Peyer's patch (tissue), 4 donors: ENCODE data around the gene VSIG10.

ENCODE experiments used
- POLR2A ChIP-seq, 2 donors: fragments of 450-650 bp; IDR thresholded peaks; one replicate each; pipeline ENCODE4 v1.5.1; 2017; ENCODE audit warnings: antibody characterized with exemption in 2 of 2, mild to moderate bottlenecking in 2 of 2, moderate library complexity in 2 of 2
- TF ChIP-seq, protein P1 (sequence below), 6 experiments: fragments of 450-650 bp in 4 of 6; fragments of 200-600 bp in 2 of 6; sonication (generic) in 1 of 6; IDR thresholded peaks; one replicate each; pipeline ENCODE4 v1.5.1; 2017 to 2019; ENCODE audit warnings: antibody characterized with exemption in 6 of 6, mild to moderate bottlenecking in 3 of 6, moderate library complexity in 1 of 6

- TF ChIP-seq, protein P1, sequence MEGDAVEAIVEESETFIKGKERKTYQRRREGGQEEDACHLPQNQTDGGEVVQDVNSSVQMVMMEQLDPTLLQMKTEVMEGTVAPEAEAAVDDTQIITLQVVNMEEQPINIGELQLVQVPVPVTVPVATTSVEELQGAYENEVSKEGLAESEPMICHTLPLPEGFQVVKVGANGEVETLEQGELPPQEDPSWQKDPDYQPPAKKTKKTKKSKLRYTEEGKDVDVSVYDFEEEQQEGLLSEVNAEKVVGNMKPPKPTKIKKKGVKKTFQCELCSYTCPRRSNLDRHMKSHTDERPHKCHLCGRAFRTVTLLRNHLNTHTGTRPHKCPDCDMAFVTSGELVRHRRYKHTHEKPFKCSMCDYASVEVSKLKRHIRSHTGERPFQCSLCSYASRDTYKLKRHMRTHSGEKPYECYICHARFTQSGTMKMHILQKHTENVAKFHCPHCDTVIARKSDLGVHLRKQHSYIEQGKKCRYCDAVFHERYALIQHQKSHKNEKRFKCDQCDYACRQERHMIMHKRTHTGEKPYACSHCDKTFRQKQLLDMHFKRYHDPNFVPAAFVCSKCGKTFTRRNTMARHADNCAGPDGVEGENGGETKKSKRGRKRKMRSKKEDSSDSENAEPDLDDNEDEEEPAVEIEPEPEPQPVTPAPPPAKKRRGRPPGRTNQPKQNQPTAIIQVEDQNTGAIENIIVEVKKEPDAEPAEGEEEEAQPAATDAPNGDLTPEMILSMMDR (IDR thresholded peaks at IDR 0.05), result no peak
- no peak for TF ChIP-seq POLR2A (IDR thresholded peaks at IDR 0.05)
These were observed 2.8 kb downstream of the VSIG10 start for GRCh38 chr12:118101051-118101450.
